ENCODE measurements around the gene ILF3. TPM values are rescaled to one million over a fixed set of nuclear protein-coding genes. Genes with fewer than 3 reads are reported as not detected.

The ILF3 gene
- total and polyA plus RNA-seq, 10 of the 15 experiments (the other 5 are each of a cell fraction or from before 2014, with no cell fraction given) = 28.1 to 383 (median 176) TPM

DNA sequence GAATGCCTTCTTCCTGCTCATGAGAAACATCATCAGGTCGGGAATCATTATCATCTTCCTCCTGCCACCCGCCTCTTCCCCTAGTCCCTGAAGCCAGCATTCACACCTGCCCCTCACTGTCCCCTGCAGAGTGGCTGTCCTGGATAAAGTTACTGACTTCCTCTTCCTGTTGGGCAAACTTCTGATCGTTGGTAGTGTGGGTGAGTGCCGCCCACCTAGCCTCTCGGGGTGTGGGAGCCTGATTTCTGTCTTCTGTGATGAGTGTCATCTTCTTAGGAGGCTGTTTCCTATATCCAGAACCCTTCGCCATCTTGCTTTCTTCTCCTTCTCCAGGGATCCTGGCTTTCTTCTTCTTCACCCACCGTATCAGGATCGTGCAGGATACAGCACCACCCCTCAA, 16.3 kb upstream of the ILF3 start:
- in situ Hi-C loops (cut with MboI) = no loop called here
- no TSS peak for BruUV-seq (replicated peaks)
- no peaks in the 10 kb centered on the region for H3K79me2 ChIP-seq (ENCODE audit: control insufficient read depth, insufficient read depth, low read length)
- intact Hi-C loops (cut with micrococcal nuclease; ENCODE audit: unreplicated experiment) = no loop called here
- ChIA-PET CTCF (interaction anchor here (0.6 to 12.8 kb wide), 4 partner anchors 15 to 63 kb away, joined by 4 to 397 read pairs (median 17); partner anchors contain the start of gene QTRT1), POLR2A (no interaction called here), RAD21 (ENCODE audit: unreplicated experiment) (no interaction called here), SMC1A (ENCODE audit: uncharacterized antibody, unreplicated experiment) (interaction anchor here (15.7 kb wide), 1 partner anchor 55 kb away, joined by 252 read pairs; no protein-coding TSS in a partner anchor)
- FAIRE-seq (no peak), DNase-seq (ENCODE audit: low read depth, low spot score) (no peak), ATAC-seq (no peak)
- no peaks in the 10 kb centered on the region for H4K20me1 ChIP-seq (ENCODE audit: control insufficient read depth, insufficient read depth)
- no peak overlapping the region for H2AFZ ChIP-seq (ENCODE audit: control insufficient read depth, low read depth, low read length)
- no peak overlapping the region for H3K27ac ChIP-seq (ENCODE audit: control insufficient read depth, insufficient read depth)
- H3K27me3 ChIP-seq (replicated peaks in 1 of 2; ENCODE audit: control insufficient read depth in 2 of 2, insufficient read depth in 2 of 2, low read length in 1 of 2) = no peaks in the 10 kb centered on the region
- H3K4me1 ChIP-seq (ENCODE audit: control insufficient read depth, insufficient read depth, low read length) = peaks cover 6% of the 10 kb centered on the region
- peaks cover 8 to 20% of the 10 kb centered on the region in 2 experiments; a peak in 3 of 4 replicates for H3K36me3 ChIP-seq (ENCODE audit: control insufficient read depth in 2 of 2, insufficient read depth in 2 of 2, low read length in 1 of 2)
- H3K9ac ChIP-seq (ENCODE audit: control insufficient read depth, insufficient read depth, low read length) = no peak overlapping the region
- no peaks in the 10 kb centered on the region for H3K9me3 ChIP-seq (replicated peaks; ENCODE audit: control insufficient read depth, insufficient read depth, low read length)
- no peak overlapping the region for H3K4me2 ChIP-seq (ENCODE audit: control insufficient read depth, insufficient read depth)
- H3K4me3 ChIP-seq = no peak overlapping the region
- WGBS (ENCODE audit: insufficient coverage, insufficient replicate concordance, low lambda C conversion rate, missing lambda C conversion rate) = 80% methylated on average over 8 of the region's 8 CpGs
- no peak for TF ChIP-seq STAT1 (conservative IDR thresholded peaks at IDR 0.05)
- TF ChIP-seq PKNOX1 (IDR thresholded peaks at IDR 0.05) = no peak
- TF ChIP-seq BACH1 (IDR thresholded peaks at IDR 0.05; ENCODE audit: borderline replicate concordance) = no peak
- TF ChIP-seq FOS (IDR thresholded peaks at IDR 0.05; ENCODE audit: borderline replicate concordance, extremely low read depth, insufficient read length) = no peak
- TF ChIP-seq ZSCAN29 (IDR thresholded peaks at IDR 0.05) = no peak
- TF ChIP-seq, protein P1, sequence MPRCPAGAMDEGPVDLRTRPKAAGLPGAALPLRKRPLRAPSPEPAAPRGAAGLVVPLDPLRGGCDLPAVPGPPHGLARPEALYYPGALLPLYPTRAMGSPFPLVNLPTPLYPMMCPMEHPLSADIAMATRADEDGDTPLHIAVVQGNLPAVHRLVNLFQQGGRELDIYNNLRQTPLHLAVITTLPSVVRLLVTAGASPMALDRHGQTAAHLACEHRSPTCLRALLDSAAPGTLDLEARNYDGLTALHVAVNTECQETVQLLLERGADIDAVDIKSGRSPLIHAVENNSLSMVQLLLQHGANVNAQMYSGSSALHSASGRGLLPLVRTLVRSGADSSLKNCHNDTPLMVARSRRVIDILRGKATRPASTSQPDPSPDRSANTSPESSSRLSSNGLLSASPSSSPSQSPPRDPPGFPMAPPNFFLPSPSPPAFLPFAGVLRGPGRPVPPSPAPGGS (IDR thresholded peaks at IDR 0.05; ENCODE audit: borderline replicate concordance, insufficient read depth, low read depth, low read length, poor library complexity, severe bottlenecking) = no peak
- TF ChIP-seq ZBTB40 (IDR thresholded peaks at IDR 0.05; ENCODE audit: borderline replicate concordance) = no peak
- TF ChIP-seq RFX5 (IDR thresholded peaks at IDR 0.05; ENCODE audit: low read depth, low read length) = no peak
- TF ChIP-seq YBX1 (IDR thresholded peaks at IDR 0.05) = no peak
- no peak for TF ChIP-seq CUX1 (IDR thresholded peaks at IDR 0.05; ENCODE audit: insufficient replicate concordance, low read depth, low read length)
- TF ChIP-seq YY1 (IDR thresholded peaks at IDR 0.05; ENCODE audit: low read depth, low read length) = no peak
- TF ChIP-seq CHD2 (IDR thresholded peaks at IDR 0.05; ENCODE audit: borderline replicate concordance, low read depth, low read length) = no peak
- TF ChIP-seq KLF5 (IDR thresholded peaks at IDR 0.05; ENCODE audit: partially characterized antibody) = no peak
